ENCODE results near the gene SERPINE3.

DNA sequence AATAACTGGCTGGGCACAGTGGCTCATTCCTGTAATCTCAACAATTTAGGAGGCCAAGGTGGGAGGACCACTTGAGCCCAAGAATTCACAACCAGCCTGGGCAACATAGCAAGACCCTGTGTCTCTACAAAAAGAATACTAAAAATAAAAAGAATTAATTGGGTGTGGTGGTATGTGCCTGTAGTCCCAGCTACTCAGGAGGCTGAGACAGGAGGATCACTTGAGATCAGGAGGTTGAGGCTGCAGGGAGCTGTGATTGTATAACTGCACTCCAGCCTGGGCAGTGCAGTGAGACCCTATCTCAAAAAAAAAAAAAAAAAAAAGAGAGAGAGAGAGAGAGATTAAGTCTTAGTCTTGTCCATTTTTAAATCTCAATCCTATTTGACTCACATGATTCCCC, 35.6 kb upstream of the SERPINE3 start:
- TF ChIP-seq USF1 (CRISPR knock-in tag; IDR thresholded peaks at IDR 0.05): no peak
- no peak for TF ChIP-seq RORB (CRISPR knock-in tag; IDR thresholded peaks at IDR 0.05)
- no peak for TF ChIP-seq ZNF317 (CRISPR knock-in tag; IDR thresholded peaks at IDR 0.05; ENCODE audit: borderline replicate concordance, low read depth)
- TF ChIP-seq CTCF (IDR thresholded peaks at IDR 0.05): no peak
- TF ChIP-seq MXD4 (CRISPR knock-in tag; IDR thresholded peaks at IDR 0.05; ENCODE audit: borderline replicate concordance): no peak
- no peak for TF ChIP-seq NFYB (CRISPR knock-in tag; conservative IDR thresholded peaks at IDR 0.05; ENCODE audit: low read depth)
- no peak for TF ChIP-seq TEAD1 (CRISPR knock-in tag; IDR thresholded peaks at IDR 0.05)
- no peak for TF ChIP-seq ATF6 (CRISPR knock-in tag; IDR thresholded peaks at IDR 0.05)
- TF ChIP-seq USF2 (CRISPR knock-in tag; IDR thresholded peaks at IDR 0.05): no peak
- no peak for TF ChIP-seq ETV6 (CRISPR knock-in tag; IDR thresholded peaks at IDR 0.05)

All from WTC11 (cell line).